ENCODE measurements around the gene ATG4A.

Gene ATG4A

DNA sequence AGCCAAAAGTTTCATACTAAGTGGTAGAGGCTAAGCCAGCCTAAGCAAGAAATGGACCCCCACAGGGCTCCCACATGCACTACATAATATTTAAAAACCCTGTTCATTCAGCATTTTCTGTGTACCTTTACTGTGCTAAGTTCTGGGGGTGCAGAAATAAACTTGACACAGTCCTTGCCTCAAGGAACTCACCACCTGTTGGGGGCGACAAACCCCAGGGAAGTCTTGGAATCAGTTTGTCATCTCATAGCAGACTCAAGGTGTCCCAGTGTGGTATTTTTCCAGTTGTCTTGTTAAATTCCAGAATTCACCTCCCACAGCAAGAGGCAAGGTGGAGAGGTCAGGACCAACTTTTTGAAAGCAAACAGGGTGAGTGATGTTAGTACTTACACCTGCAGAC is 43.1 kb downstream of the ATG4A start:
- peaks cover 12% of the 10 kb centered on the region for H3K36me3 ChIP-seq (ENCODE audit: control insufficient read depth, insufficient read depth, low read length)
- H3K4me1 ChIP-seq (ENCODE audit: control insufficient read depth, insufficient read depth, low read length, poor library complexity, severe bottlenecking), result no peaks in the 10 kb centered on the region
- no peak overlapping the region for H3K4me3 ChIP-seq (ENCODE audit: insufficient read depth, low read depth, low read length, poor library complexity, severe bottlenecking)
- no peak for DNase-seq
- no peaks in the 10 kb centered on the region for H3K9me3 ChIP-seq (ENCODE audit: control insufficient read depth, low read length)
- no peaks in the 10 kb centered on the region for H3K27me3 ChIP-seq (replicated peaks; ENCODE audit: control insufficient read depth, insufficient read depth, low read length, poor library complexity, severe bottlenecking)
- no peak overlapping the region for H3K27ac ChIP-seq (ENCODE audit: insufficient read depth, low read length, poor library complexity, severe bottlenecking)

DNA sequence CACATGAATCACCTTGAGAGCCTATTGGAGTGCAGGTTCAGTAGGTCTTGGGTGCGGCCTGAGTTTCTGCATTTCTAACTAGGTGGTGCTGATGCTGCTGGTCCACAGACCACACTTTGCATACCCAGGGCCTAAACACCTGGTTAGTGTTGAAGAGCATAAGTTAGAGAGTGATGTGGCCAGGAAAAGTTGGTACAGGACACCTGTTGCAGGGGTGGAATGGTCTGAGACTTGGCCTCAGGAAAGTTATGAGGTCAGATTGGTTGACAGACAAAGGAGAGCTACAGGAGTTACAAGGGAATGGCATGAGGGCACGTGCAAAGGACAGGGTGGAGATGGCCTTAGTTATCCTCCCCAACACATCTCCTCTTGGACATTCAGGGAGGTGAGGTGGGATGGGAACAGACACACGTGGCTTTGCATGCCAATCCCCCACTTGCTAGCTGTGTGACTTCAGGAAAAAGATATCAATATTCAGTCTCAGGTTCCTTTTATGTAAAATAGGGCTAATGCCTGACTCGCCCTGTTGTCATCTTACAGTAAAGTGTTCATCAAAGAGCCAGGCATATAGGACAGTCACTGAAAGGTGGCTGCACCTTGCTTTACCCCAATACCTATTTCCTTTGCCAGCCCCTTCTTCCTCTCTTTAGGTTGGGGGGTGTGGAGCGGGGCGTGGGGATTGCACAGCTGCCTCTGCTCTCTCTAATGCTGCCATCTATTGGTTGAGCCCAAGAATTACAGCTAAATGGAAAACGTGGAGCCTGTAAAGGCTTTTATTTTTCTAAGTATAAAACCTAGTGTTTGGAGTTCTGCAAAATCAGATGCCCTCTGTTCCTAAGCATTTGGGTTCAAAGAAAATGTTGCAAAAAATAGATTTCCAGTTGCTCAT is 47.5 kb downstream of the ATG4A start:
- peaks cover 12% of the 10 kb centered on the region for H3K36me3 ChIP-seq (ENCODE audit: control insufficient read depth, insufficient read depth, low read length)
- H3K9me3 ChIP-seq (ENCODE audit: control insufficient read depth, low read length), result no peaks in the 10 kb centered on the region
- no peaks in the 10 kb centered on the region for H3K27me3 ChIP-seq (replicated peaks; ENCODE audit: control insufficient read depth, insufficient read depth, low read length, poor library complexity, severe bottlenecking)
- no peak for DNase-seq
- H3K27ac ChIP-seq (ENCODE audit: insufficient read depth, low read length, poor library complexity, severe bottlenecking), result no peak overlapping the region
- H3K4me1 ChIP-seq (ENCODE audit: control insufficient read depth, insufficient read depth, low read length, poor library complexity, severe bottlenecking), result no peaks in the 10 kb centered on the region
- H3K4me3 ChIP-seq (ENCODE audit: insufficient read depth, low read depth, low read length, poor library complexity, severe bottlenecking), result no peak overlapping the region

DNA sequence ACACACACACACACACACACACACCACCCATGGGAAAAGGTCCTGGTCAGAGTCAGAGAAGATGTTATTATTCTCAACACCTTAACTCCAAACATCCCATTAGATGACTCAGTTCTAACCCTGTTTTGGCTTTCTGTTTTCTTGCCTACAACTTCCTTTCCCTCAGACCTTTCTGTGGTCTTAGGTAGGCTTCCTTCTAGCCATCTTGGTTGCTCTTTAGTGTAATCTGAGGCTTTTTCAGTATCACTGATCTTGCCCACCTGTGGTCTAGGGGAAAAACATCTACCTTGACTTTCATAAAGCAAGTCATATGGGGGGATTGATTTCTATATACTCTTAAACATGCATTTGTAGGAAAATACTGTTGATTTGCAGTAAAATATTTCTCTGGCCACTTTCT is 56.9 kb downstream of the ATG4A start:
- Histone ChIP-seq H3K4me3 (ENCODE audit: insufficient read depth, low read depth, low read length, poor library complexity, severe bottlenecking) (no peak overlapping the region), H3K27me3 (replicated peaks; ENCODE audit: control insufficient read depth, insufficient read depth, low read length, poor library complexity, severe bottlenecking) (no peaks in the 10 kb centered on the region), H3K4me1 (ENCODE audit: control insufficient read depth, insufficient read depth, low read length, poor library complexity, severe bottlenecking) (no peaks in the 10 kb centered on the region), H3K9me3 (ENCODE audit: control insufficient read depth, low read length) (no peaks in the 10 kb centered on the region), H3K27ac (ENCODE audit: insufficient read depth, low read length, poor library complexity, severe bottlenecking) (no peak overlapping the region), H3K36me3 (ENCODE audit: control insufficient read depth, insufficient read depth, low read length) (no peaks in the 10 kb centered on the region)
- no peak for DNase-seq

DNA sequence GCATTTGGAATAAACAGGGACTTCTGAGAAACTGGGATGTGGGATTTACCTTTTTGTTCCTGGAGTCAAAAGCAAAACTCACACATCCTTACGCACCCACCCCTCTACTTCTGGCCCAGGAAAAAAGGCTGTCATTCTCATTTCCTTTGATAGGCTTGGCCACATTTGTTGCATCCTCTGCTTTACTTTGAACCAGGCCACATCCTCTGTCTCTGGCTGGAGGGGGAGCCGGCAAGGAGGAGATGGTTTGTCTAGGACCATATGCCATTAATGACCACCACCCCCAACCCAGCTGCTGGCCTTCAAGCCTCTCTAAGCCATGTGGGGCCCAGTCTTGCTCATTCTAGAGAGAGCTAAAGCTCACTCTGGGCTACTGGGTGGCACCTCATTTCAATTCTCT is 64.5 kb downstream of the ATG4A start:
- Histone ChIP-seq H3K9me3 (ENCODE audit: control insufficient read depth, low read length) (no peaks in the 10 kb centered on the region), H3K4me1 (ENCODE audit: control insufficient read depth, insufficient read depth, low read length, poor library complexity, severe bottlenecking) (no peaks in the 10 kb centered on the region), H3K36me3 (ENCODE audit: control insufficient read depth, insufficient read depth, low read length) (no peaks in the 10 kb centered on the region), H3K4me3 (ENCODE audit: insufficient read depth, low read depth, low read length, poor library complexity, severe bottlenecking) (no peak overlapping the region), H3K27me3 (replicated peaks; ENCODE audit: control insufficient read depth, insufficient read depth, low read length, poor library complexity, severe bottlenecking) (no peaks in the 10 kb centered on the region), H3K27ac (ENCODE audit: insufficient read depth, low read length, poor library complexity, severe bottlenecking) (no peak overlapping the region)
- DNase-seq, result no peak

DNA sequence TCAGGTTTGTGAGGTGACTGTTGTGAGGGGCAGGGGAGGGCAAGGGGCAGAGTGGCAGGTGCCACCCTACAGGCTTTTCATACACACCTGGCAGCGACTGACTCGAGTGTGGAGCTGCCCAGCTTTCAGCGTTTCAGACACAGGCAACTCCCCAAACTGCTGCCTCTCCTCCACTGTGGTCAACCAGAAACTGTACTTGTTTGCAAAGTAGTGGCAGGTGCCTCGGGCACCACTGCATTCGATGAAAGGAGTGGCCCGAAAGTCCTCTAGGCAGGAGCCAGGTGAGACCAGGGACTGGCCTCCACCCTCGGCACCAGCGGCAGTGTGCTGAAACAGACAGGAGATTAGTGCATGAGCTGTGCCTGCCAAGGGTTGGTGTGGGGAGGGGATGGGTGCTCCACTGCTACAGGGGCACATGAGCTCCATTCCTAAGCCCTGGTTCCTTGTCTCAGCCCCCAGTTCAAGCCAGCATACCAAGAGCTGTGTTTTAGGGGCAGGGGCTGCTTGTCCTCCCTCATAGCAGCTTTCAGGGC is 65.4 kb downstream of the ATG4A start:
- H3K36me3 ChIP-seq (ENCODE audit: control insufficient read depth, insufficient read depth, low read length), result no peaks in the 10 kb centered on the region
- H3K4me1 ChIP-seq (ENCODE audit: control insufficient read depth, insufficient read depth, low read length, poor library complexity, severe bottlenecking), result no peaks in the 10 kb centered on the region
- no peaks in the 10 kb centered on the region for H3K9me3 ChIP-seq (ENCODE audit: control insufficient read depth, low read length)
- no peak overlapping the region for H3K4me3 ChIP-seq (ENCODE audit: insufficient read depth, low read depth, low read length, poor library complexity, severe bottlenecking)
- no peak overlapping the region for H3K27ac ChIP-seq (ENCODE audit: insufficient read depth, low read length, poor library complexity, severe bottlenecking)
- no peaks in the 10 kb centered on the region for H3K27me3 ChIP-seq (replicated peaks; ENCODE audit: control insufficient read depth, insufficient read depth, low read length, poor library complexity, severe bottlenecking)
- DNase-seq, result no peak

DNA sequence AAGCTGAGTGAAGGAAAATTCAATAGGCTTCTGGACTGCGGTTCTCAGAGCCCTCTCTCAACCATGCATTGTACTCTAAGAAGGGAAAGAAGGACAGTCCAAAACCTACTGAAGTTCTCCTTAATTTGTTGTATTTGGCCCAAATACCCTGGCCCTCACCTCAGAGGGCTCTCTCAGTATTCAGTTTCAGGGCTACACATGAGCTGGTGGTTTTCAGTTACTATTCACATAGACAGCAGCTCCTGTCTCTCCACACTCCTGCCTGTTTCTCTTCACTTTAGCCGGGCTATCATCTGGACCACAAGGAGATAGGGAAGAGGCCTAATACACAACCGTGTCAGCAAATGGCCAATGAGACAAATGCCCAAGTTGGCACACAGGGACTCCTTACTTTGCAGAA is 66.0 kb downstream of the ATG4A start:
- Histone ChIP-seq H3K27me3 (replicated peaks; ENCODE audit: control insufficient read depth, insufficient read depth, low read length, poor library complexity, severe bottlenecking) (no peaks in the 10 kb centered on the region), H3K4me3 (ENCODE audit: insufficient read depth, low read depth, low read length, poor library complexity, severe bottlenecking) (no peak overlapping the region), H3K4me1 (ENCODE audit: control insufficient read depth, insufficient read depth, low read length, poor library complexity, severe bottlenecking) (no peaks in the 10 kb centered on the region), H3K36me3 (ENCODE audit: control insufficient read depth, insufficient read depth, low read length) (no peaks in the 10 kb centered on the region), H3K27ac (ENCODE audit: insufficient read depth, low read length, poor library complexity, severe bottlenecking) (no peak overlapping the region), H3K9me3 (ENCODE audit: control insufficient read depth, low read length) (no peaks in the 10 kb centered on the region)
- no peak for DNase-seq

DNA sequence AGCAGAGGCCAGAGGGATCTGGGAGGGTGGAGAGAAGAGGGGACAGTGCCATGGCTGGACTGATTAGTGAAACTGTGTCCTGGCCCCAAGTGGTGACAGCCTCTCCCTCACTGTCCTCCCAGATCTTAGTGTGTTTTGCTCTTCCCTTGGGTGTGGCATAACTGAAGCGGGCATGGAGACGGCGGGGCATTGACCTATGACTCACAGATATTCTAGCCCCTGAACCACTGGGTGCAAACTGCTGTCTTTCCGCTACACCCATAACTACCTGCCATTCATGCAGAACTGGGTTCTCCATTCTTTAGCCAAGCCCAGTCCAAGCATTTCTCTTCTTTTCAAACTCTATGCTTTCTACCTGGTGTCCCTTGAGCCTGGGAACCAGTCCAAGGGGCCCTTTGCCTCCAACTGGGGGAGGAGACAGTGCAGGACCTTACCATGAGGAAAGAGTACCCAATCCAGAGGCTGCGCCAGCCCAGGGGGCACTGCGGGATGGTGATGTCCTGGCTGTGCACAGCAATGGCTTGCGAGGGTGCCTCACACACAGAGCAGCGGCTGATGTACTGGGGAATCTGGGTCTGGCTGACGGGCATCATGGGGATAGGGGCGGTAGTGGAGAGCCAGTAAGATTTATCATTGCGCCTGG is 67.6 kb downstream of the ATG4A start:
- DNase-seq, result no peak
- Histone ChIP-seq H3K4me3 (ENCODE audit: insufficient read depth, low read depth, low read length, poor library complexity, severe bottlenecking) (no peak overlapping the region), H3K9me3 (ENCODE audit: control insufficient read depth, low read length) (no peaks in the 10 kb centered on the region), H3K36me3 (ENCODE audit: control insufficient read depth, insufficient read depth, low read length) (no peaks in the 10 kb centered on the region), H3K27ac (ENCODE audit: insufficient read depth, low read length, poor library complexity, severe bottlenecking) (no peak overlapping the region), H3K4me1 (ENCODE audit: control insufficient read depth, insufficient read depth, low read length, poor library complexity, severe bottlenecking) (no peaks in the 10 kb centered on the region), H3K27me3 (replicated peaks; ENCODE audit: control insufficient read depth, insufficient read depth, low read length, poor library complexity, severe bottlenecking) (no peaks in the 10 kb centered on the region)

DNA sequence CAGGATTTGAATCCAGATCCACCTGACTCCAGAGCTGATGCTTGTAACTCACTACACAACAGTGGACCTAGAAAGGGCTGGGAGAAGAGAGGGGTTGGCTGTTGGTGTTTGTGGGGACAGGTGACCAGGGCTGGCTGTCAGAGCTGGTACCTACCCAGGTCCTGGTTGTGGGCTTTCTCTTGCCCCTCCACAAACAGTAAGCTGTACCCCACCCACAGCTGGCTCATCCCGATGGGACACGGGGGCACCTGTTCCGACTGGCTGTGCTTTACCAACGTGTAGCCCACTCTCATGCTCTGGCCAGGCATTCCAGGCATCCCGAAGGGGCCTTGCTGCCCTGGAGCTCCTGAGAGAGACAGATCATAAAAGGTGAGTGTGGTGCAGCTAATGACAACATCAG is 68.7 kb downstream of the ATG4A start:
- Histone ChIP-seq H3K27ac (ENCODE audit: insufficient read depth, low read length, poor library complexity, severe bottlenecking) (no peak overlapping the region), H3K36me3 (ENCODE audit: control insufficient read depth, insufficient read depth, low read length) (no peaks in the 10 kb centered on the region), H3K4me3 (ENCODE audit: insufficient read depth, low read depth, low read length, poor library complexity, severe bottlenecking) (no peak overlapping the region), H3K4me1 (ENCODE audit: control insufficient read depth, insufficient read depth, low read length, poor library complexity, severe bottlenecking) (no peaks in the 10 kb centered on the region), H3K27me3 (replicated peaks; ENCODE audit: control insufficient read depth, insufficient read depth, low read length, poor library complexity, severe bottlenecking) (no peaks in the 10 kb centered on the region), H3K9me3 (ENCODE audit: control insufficient read depth, low read length) (no peaks in the 10 kb centered on the region)
- no peak for DNase-seq

DNA sequence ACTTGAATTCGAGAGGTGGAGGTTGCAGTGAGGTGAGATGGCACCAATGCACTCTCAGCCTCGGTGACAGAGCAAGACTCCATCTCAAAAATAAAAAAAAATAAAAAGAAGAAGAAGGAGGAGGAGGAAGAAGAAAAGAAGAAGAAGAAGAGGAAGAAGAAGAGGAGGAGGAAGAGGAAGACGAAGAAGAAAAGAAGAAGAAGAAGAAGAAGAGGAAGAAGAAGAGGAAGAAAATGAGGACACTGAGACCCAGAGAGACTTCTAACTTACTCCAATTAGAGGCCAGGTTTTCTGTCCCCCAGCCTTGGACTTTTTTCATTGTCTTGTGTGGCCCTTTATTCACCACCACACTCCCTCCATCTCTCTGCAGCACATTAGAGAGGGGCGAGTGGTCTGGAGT is 70.7 kb downstream of the ATG4A start:
- H3K4me3 ChIP-seq (ENCODE audit: insufficient read depth, low read depth, low read length, poor library complexity, severe bottlenecking), result no peak overlapping the region
- DNase-seq, result no peak
- no peaks in the 10 kb centered on the region for H3K36me3 ChIP-seq (ENCODE audit: control insufficient read depth, insufficient read depth, low read length)
- no peak overlapping the region for H3K27ac ChIP-seq (ENCODE audit: insufficient read depth, low read length, poor library complexity, severe bottlenecking)
- H3K27me3 ChIP-seq (replicated peaks; ENCODE audit: control insufficient read depth, insufficient read depth, low read length, poor library complexity, severe bottlenecking), result no peaks in the 10 kb centered on the region
- H3K4me1 ChIP-seq (ENCODE audit: control insufficient read depth, insufficient read depth, low read length, poor library complexity, severe bottlenecking), result no peaks in the 10 kb centered on the region
- H3K9me3 ChIP-seq (ENCODE audit: control insufficient read depth, low read length), result no peaks in the 10 kb centered on the region
